Measurements from ENCODE around the gene LYSMD2. TPM values are rescaled to one million over a fixed set of nuclear protein-coding genes. Genes with fewer than 3 reads are reported as not detected.

LYSMD2 gene
- total and polyA plus RNA-seq, 2 of the 8 experiments (the other 6 are each of a cell fraction or from before 2014, with no cell fraction given), result 2.2 to 2.7 TPM

GRCh38 chr15:51687565-51687964 lies 49.9 kb downstream of the LYSMD2 start:
- Histone ChIP-seq H3K4ac (replicated peaks; ENCODE audit: insufficient read length, low read depth, low read length) (no peak overlapping the region), H2BK120ac (replicated peaks; ENCODE audit: low read depth, low read length) (no peak overlapping the region), H4K8ac (ENCODE audit: extremely low read depth, insufficient read depth, low read length) (no peak overlapping the region), H3K18ac (ENCODE audit: extremely low read depth, low read length) (no peak overlapping the region), H3K23ac (ENCODE audit: insufficient read length) (no peak overlapping the region), H2BK15ac (ENCODE audit: low read length) (no peak overlapping the region), H3K4me2 (ENCODE audit: insufficient read depth in 1 of 2, low read depth in 2 of 2, low read length in 2 of 2) (no peak overlapping the region), H3K23me2 (ENCODE audit: low read depth, low read length) (no peaks in the 10 kb centered on the region), H2BK12ac (ENCODE audit: low read depth, low read length) (no peak overlapping the region), H3K4me1 (replicated peaks in 1 of 4; ENCODE audit: control insufficient read depth in 3 of 4, insufficient read depth in 4 of 4, low read length in 3 of 4) (0 out of 7 replicates have a peak, but pooled peaks cover 0 to 2% (median 0%) of the 10 kb centered on the region in 4 experiments), H4K91ac (replicated peaks; ENCODE audit: insufficient read length, low read length) (no peak overlapping the region), H3K56ac (replicated peaks; ENCODE audit: insufficient read length, low read depth, low read length) (no peak overlapping the region), H4K20me1 (replicated peaks in 1 of 2; ENCODE audit: control insufficient read depth in 1 of 2, insufficient read depth in 2 of 2, low read length in 2 of 2) (no peaks in the 10 kb centered on the region), H3K36me3 (ENCODE audit: control insufficient read depth in 2 of 4, insufficient read depth in 4 of 4, low read length in 3 of 4) (peaks cover 0 to 7% (median under 1%) of the 10 kb centered on the region in 4 experiments; a peak in 4 of 8 replicates), H3K9me3 (ENCODE audit: insufficient read depth in 2 of 2, low read depth in 1 of 2, low read length in 1 of 2) (no peaks in the 10 kb centered on the region), H2AK5ac (ENCODE audit: low read depth, low read length) (no peak overlapping the region), H2AFZ (ENCODE audit: low read length) (no peak overlapping the region), H3K79me2 (ENCODE audit: control insufficient read depth in 1 of 2, insufficient read depth in 2 of 2, low read length in 2 of 2) (peaks cover 0 to under 1% of the 10 kb centered on the region in 2 experiments; a peak in 1 of 4 replicates), H3K4me3 (ENCODE audit: extremely low read depth in 1 of 4, insufficient read depth in 2 of 4, low read depth in 3 of 4, low read length in 4 of 4) (no peak overlapping the region), H3K27ac (ENCODE audit: low read depth, low read length) (no peak overlapping the region), H3K9ac (replicated peaks in 1 of 4; ENCODE audit: extremely low read depth in 1 of 4, low read depth in 3 of 4, low read length in 3 of 4) (no peak overlapping the region), H3K14ac (ENCODE audit: insufficient read length) (no peak overlapping the region), H4K5ac (ENCODE audit: insufficient read length, low read depth, low read length) (no peak overlapping the region), H3K27me3 (replicated peaks in 1 of 4; ENCODE audit: control insufficient read depth in 3 of 4, extremely low read depth in 1 of 4, insufficient read depth in 3 of 4, low read length in 3 of 4) (no peaks in the 10 kb centered on the region), H2BK20ac (ENCODE audit: low read length) (no peak overlapping the region), H3K79me1 (ENCODE audit: low read depth, low read length) (no peaks in the 10 kb centered on the region), H2BK5ac (ENCODE audit: low read depth, low read length) (no peak overlapping the region)
- ChIA-PET POLR2A (ENCODE audit: partially characterized antibody) (no interaction called here), CTCF (ENCODE audit: partially characterized antibody) (interaction anchor here (1.4 to 2.8 kb wide), 3 partner anchors 16 to 89 kb away, joined by 5 to 11 read pairs (median 6); no protein-coding TSS in a partner anchor)
- DNase-seq (ENCODE audit: low read depth in 1 of 2, low spot score in 2 of 2), result no peak
- WGBS, 2 experiments (ENCODE audit: extremely low coverage in 1 of 2, insufficient coverage in 1 of 2, insufficient read length in 1 of 2, insufficient replicate concordance in 2 of 2, low coverage in 1 of 2, low lambda C conversion rate in 2 of 2, missing lambda C conversion rate in 1 of 2), result 4% methylated on average over 1 of the region's 1 CpG; no CpG with 5 or more reads in 1 of the 2 experiments
- TF ChIP-seq SUZ12 (IDR thresholded peaks at IDR 0.05; ENCODE audit: low read length), result no peak
- TF ChIP-seq KDM4A (IDR thresholded peaks at IDR 0.05; ENCODE audit: low read depth, low read length, severe bottlenecking), result no peak
- TF ChIP-seq, protein P1, sequence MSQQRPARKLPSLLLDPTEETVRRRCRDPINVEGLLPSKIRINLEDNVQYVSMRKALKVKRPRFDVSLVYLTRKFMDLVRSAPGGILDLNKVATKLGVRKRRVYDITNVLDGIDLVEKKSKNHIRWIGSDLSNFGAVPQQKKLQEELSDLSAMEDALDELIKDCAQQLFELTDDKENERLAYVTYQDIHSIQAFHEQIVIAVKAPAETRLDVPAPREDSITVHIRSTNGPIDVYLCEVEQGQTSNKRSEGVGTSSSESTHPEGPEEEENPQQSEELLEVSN (IDR thresholded peaks at IDR 0.05), result no peak
- TF ChIP-seq HDAC2 (IDR thresholded peaks at IDR 0.05; ENCODE audit: borderline replicate concordance in 1 of 2, low read depth in 2 of 2, low read length in 2 of 2), result no peak
- TF ChIP-seq CTBP2 (IDR thresholded peaks at IDR 0.05; ENCODE audit: borderline replicate concordance, insufficient read depth, insufficient read length, low read length), result no peak
- TF ChIP-seq CBX8 (IDR thresholded peaks at IDR 0.05; ENCODE audit: borderline replicate concordance, low read depth, low read length), result no peak
- TF ChIP-seq KDM5A (IDR thresholded peaks at IDR 0.05; ENCODE audit: low read length), result no peak
- no peak for TF ChIP-seq SIN3A (conservative IDR thresholded peaks at IDR 0.05 in 1 of 2, IDR thresholded peaks at IDR 0.05 in 1 of 2; ENCODE audit: low read depth in 1 of 2, low read length in 2 of 2)
- no peak for TF ChIP-seq CBX5 (IDR thresholded peaks at IDR 0.05; ENCODE audit: low read depth, low read length)
- no peak for TF ChIP-seq EZH2 (IDR thresholded peaks at IDR 0.05; ENCODE audit: low read depth, low read length, severe bottlenecking)
- no peak for FAIRE-seq

Data from H1 (cell line).